Parathyroid adenoma (tissue), 2 donors: ENCODE measurements around the gene AURKAIP1.

Source experiments
- H2AFZ ChIP-seq: fragments of 300-600 bp; sonication (generic); one replicate; pipeline ENCODE4 v1.7.0; 2017; ENCODE audit warnings: antibody characterized with exemption, mild to moderate bottlenecking
- H3K27ac ChIP-seq: fragments of 300-600 bp; sonication (generic); one replicate; pipeline ENCODE4 v1.7.0; 2017
- H3K27me3 ChIP-seq: fragments of 300-600 bp; sonication (generic); one replicate; pipeline ENCODE4 v1.7.0; 2017; ENCODE audit warnings: low read length; ENCODE audit not compliant: control insufficient read depth, insufficient read depth
- H3K36me3 ChIP-seq: fragments of 300-600 bp; sonication (generic); one replicate; pipeline ENCODE4 v1.7.0; 2017; ENCODE audit warnings: low read length; ENCODE audit not compliant: control insufficient read depth, insufficient read depth
- H3K4me1 ChIP-seq: fragments of 300-600 bp; sonication (generic); one replicate; pipeline ENCODE4 v1.7.0; 2017; ENCODE audit warnings: control low read depth
- H3K4me2 ChIP-seq: fragments of 300-600 bp; sonication (generic); one replicate; pipeline ENCODE4 v1.7.0; 2017; ENCODE audit warnings: low read length
- H3K4me3 ChIP-seq: fragments of 300-600 bp; sonication (generic); one replicate; pipeline ENCODE4 v1.7.0; 2017; ENCODE audit warnings: low read depth, low read length
- H3K79me2 ChIP-seq: fragments of 300-600 bp; sonication (generic); one replicate; pipeline ENCODE4 v1.7.0; 2017; ENCODE audit warnings: control low read depth
- H3K9ac ChIP-seq: fragments of 300-600 bp; sonication (generic); one replicate; pipeline ENCODE4 v1.7.0; 2017; ENCODE audit warnings: mild to moderate bottlenecking
- H3K9me3 ChIP-seq: fragments of 300-600 bp; sonication (generic); one replicate; pipeline ENCODE4 v1.7.0; 2017; ENCODE audit warnings: low read length; ENCODE audit not compliant: control insufficient read depth
- CTCF ChIP-seq: fragments of 300-600 bp; sonication (generic); IDR thresholded peaks from one replicate; pipeline ENCODE4 v1.7.0; 2017; ENCODE audit warnings: antibody characterized with exemption, mild to moderate bottlenecking
- donor health status: primary hyperparathyroidism.

The AURKAIP1 gene

DNA sequence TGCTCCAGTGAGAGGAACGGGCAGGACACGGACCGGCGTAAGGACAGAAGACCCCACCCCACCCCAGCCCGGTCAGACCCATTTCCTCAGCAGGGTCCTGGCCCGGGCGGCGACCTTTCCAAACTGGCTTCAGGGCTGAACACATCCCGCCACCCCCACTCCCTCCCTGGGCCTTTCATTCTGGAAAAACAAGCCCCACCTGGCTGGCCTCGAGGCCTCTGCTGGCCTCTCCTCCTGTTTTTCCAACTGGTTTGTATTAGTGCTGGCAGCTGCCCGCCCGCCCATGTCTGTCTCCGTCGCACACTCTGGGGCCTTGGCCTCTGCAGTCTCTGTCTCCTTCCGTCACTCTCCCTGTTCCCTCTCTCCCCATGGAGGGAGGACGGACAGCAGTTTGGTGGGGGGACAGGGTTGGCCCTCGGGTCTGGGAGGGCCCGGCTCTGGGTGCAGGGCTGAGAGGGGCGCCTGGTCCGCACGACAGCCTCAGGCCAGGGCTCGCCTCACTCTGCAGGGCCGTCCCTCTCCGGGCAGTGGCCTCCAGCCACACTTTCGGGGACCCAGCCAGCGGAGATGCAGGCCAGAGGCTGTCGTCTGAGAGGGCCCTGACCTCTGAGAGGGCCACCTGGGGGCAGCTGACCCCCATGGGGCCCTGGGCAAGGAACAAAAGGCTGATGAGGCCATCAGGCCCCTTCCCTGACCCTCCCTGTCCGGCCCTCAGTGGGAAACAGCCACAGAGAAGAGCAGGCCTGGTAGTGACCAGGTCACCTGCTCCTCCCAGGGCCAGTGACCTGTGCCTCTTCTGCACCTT lies 15.1 kb downstream of the AURKAIP1 start:
- Histone ChIP-seq H3K27ac (no peak overlapping the region), H3K4me2 (no peak overlapping the region), H2AFZ (no peak overlapping the region), H3K79me2 (no peaks in the 10 kb centered on the region), H3K36me3 (no peaks in the 10 kb centered on the region), H3K9me3 (no peaks in the 10 kb centered on the region), H3K4me1 (no peaks in the 10 kb centered on the region), H3K4me3 (no peak overlapping the region), H3K9ac (no peak overlapping the region), H3K27me3 (no peaks in the 10 kb centered on the region)
- TF ChIP-seq CTCF = no peak

DNA sequence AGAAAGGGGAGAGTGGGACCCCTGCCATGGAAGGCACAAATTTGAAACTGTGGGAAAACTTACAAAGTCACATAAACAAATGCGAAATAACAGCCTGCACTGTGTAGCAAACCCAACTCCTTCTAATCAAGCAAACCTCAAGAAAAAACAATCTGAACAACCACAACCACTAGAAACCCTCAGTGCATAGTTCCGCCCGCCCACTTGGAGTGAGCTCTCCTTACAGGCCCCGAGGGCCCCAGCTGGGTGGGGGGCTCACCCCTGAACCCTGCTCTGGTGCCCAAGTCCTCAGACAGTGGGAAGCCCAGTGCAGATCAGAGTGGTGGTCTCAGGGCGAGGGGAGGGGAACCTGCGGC lies 15.7 kb downstream of the AURKAIP1 start:
- H3K4me1 ChIP-seq = no peaks in the 10 kb centered on the region
- no peak overlapping the region for H2AFZ ChIP-seq
- H3K79me2 ChIP-seq = no peaks in the 10 kb centered on the region
- TF ChIP-seq CTCF = no peak
- H3K9ac ChIP-seq = no peak overlapping the region
- no peaks in the 10 kb centered on the region for H3K36me3 ChIP-seq
- no peak overlapping the region for H3K27ac ChIP-seq
- H3K9me3 ChIP-seq = no peaks in the 10 kb centered on the region
- H3K4me2 ChIP-seq = no peak overlapping the region
- no peak overlapping the region for H3K4me3 ChIP-seq
- H3K27me3 ChIP-seq = no peaks in the 10 kb centered on the region

DNA sequence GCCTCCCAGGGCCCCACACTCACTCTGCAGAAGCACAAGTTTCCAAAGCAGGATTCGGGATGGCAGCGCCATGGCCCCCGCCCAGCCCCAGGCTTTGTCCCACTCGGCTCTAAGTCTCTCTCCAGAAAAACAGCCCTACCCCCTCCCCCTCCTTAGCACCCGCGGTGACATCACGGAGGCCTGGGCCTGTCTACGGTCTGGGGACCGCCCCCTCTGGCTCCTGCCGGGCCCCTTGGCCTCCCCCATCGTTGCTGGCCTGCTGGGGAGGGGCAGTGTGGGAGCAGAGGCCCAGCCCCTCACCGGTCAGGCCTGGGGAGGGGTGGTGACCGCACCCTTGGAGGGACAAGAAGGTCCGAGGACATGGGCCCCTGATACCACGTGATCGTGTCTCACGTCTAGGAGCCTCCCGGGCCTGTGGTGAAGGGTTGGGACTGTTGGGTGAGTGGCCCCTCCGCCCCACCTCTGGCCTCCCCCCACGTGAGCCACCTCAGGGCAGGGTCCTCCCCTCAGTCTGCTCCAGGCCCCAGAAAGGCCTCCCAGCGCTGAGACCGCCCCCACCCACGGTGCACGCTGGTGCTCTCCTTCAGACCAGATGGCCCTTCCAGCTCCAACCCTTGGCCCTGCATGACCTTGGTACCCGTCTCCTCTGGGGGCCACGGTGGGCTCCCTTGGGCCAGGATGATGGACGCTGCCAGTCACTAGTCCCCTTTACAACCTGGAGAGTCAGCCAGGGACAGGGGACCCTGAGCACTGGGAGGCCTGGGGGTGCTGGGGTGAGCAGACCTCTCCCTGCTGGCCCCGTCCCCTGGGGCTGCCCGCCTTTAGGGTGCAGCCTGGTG lies 16.4 kb downstream of the AURKAIP1 start, which contains the start of gene MXRA8:
Gene MXRA8 (minus strand): TSS at position 123 of the 839 bp plus-strand sequence. CDS start 51 bp downstream, at position 72.
- Histone ChIP-seq H3K4me2 (no peak within 1 kb of the TSS), H3K79me2 (no peaks in the 10 kb centered on the region), H2AFZ (no peak within 1 kb of the TSS), H3K4me3 (no peak within 1 kb of the TSS), H3K27me3 (no peaks in the 10 kb centered on the region), H3K9me3 (no peaks in the 10 kb centered on the region), H3K4me1 (no peaks in the 10 kb centered on the region), H3K36me3 (no peaks in the 10 kb centered on the region), H3K9ac (no peak within 1 kb of the TSS), H3K27ac (no peak within 1 kb of the TSS)
- TF ChIP-seq CTCF = no peak

DNA sequence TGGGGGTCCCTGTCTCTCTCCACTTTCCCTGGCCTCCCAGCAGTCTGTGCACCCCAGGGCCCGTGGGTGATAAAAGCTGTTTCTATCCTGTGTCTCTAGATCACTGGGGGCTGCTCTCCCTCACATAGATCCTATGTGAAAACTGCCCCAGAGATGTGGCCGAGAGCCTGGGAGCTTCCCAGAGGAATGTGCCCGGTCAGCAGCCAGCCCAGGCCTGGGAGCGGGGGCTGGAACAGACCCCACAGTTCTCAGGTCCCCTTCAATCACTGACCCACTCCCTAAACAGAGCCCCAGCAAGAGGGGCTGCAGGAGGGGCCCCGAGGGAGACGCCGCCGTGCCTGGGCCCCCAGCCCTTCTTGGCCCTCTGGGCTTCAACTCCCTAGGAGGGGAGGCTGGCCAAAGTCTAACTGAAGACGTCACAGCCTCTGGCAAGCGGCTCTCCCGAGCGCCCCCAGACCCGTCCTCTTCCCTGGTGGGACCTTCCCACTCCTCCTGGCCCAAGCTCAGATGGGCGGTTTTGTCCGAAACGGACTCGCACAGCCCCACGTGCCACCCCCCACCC lies 17.1 kb downstream of the AURKAIP1 start:
- no peaks in the 10 kb centered on the region for H3K36me3 ChIP-seq
- H3K79me2 ChIP-seq = no peaks in the 10 kb centered on the region
- no peak overlapping the region for H3K27ac ChIP-seq
- H3K27me3 ChIP-seq = no peaks in the 10 kb centered on the region
- H3K4me2 ChIP-seq = no peak overlapping the region
- no peak overlapping the region for H3K4me3 ChIP-seq
- TF ChIP-seq CTCF = no peak
- no peak overlapping the region for H2AFZ ChIP-seq
- no peaks in the 10 kb centered on the region for H3K4me1 ChIP-seq
- no peak overlapping the region for H3K9ac ChIP-seq
- no peaks in the 10 kb centered on the region for H3K9me3 ChIP-seq
